Left ventricle myocardium inferior (tissue), 1 donor: ENCODE data around the gene NRIP1. TPM values are rescaled to one million over a fixed set of nuclear protein-coding genes. Genes with fewer than 3 reads are reported as not detected.

Experiments
- DNase-seq: peaks from one replicate; pipeline ENCODE4 v3.0.0-alpha.2; 2020
- H3K27ac ChIP-seq: fragments of 200-600 bp; replicated peaks from 2 replicates; pipeline ENCODE4 v1.8.0; 2021
- H3K27me3 ChIP-seq: fragments of 200-600 bp; 2 replicates; pipeline ENCODE4 v1.8.0; 2021; ENCODE audit warnings: low read depth
- H3K36me3 ChIP-seq: fragments of 200-600 bp; 2 replicates; pipeline ENCODE4 v1.8.0; 2021
- H3K4me1 ChIP-seq: fragments of 200-600 bp; 2 replicates; pipeline ENCODE4 v1.8.0; 2021
- H3K4me3 ChIP-seq: fragments of 200-600 bp; 2 replicates; pipeline ENCODE4 v1.8.0; 2021; ENCODE audit warnings: mild to moderate bottlenecking, moderate library complexity
- H3K9me3 ChIP-seq: fragments of 200-600 bp; replicated peaks from 2 replicates; pipeline ENCODE4 v1.8.0; 2021
- intact Hi-C: fragments of 100-400 bp; cut with micrococcal nuclease; formaldehyde crosslinking; loops from one replicate; pipeline ENCODE4 v1.11.0; 2022
- total RNA-seq: library from RNA; stranded (reverse); fragmentation: NEBNext Ultra II Directional; extraction: Animal tissue kit (Norgen Biotek cat#: 25700); gene quantifications from one replicate; pipeline ENCODE4 v1.2.1, GENCODE V29; 2021
- TF ChIP-seq, protein P1 (sequence below): fragments of 200-600 bp; IDR thresholded peaks from 2 replicates; pipeline ENCODE4 v1.8.0; 2021; ENCODE audit warnings: antibody characterized with exemption, mild to moderate bottlenecking, borderline replicate concordance
- donor health status: DM: no; HTN: yes; CAD: no; lungs with severe emphysema.

NRIP1 gene
- total RNA-seq, 1 donor from 2014 or later = 16.8 TPM

DNA sequence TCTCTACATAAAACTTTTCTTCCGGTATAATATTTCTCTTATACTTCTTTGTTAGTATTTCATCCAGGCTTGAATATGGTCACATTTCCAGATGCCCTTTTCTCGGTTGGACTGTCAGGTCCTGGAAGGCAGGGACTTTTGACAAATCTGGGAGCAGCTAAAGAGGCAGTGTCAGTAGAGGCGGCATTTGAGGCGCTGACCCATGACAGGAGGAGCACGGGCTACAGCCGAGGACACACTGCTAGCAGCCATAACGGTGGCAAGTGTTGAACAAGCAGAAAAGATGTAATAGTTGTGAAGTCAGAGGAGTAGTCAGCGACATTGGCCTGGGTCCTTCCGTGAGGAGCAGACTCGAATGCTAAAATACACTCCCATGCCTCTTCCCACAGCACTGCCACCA is 14.5 kb upstream of the NRIP1 start:
- H3K36me3 ChIP-seq = no peaks in the 10 kb centered on the region
- intact Hi-C loops = no loop called here
- DNase-seq = no peak

GRCh38 chr21:15078180-15078579 is 13.4 kb upstream of the NRIP1 start:
- H3K4me3 ChIP-seq = no peak overlapping the region
- no peaks in the 10 kb centered on the region for H3K9me3 ChIP-seq
- TF ChIP-seq, protein P1, sequence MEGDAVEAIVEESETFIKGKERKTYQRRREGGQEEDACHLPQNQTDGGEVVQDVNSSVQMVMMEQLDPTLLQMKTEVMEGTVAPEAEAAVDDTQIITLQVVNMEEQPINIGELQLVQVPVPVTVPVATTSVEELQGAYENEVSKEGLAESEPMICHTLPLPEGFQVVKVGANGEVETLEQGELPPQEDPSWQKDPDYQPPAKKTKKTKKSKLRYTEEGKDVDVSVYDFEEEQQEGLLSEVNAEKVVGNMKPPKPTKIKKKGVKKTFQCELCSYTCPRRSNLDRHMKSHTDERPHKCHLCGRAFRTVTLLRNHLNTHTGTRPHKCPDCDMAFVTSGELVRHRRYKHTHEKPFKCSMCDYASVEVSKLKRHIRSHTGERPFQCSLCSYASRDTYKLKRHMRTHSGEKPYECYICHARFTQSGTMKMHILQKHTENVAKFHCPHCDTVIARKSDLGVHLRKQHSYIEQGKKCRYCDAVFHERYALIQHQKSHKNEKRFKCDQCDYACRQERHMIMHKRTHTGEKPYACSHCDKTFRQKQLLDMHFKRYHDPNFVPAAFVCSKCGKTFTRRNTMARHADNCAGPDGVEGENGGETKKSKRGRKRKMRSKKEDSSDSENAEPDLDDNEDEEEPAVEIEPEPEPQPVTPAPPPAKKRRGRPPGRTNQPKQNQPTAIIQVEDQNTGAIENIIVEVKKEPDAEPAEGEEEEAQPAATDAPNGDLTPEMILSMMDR = no peak
- no peaks in the 10 kb centered on the region for H3K27me3 ChIP-seq
- H3K27ac ChIP-seq = no peak overlapping the region
- DNase-seq = no peak
- no peaks in the 10 kb centered on the region for H3K4me1 ChIP-seq
- intact Hi-C loops = no loop called here
- H3K36me3 ChIP-seq = no peaks in the 10 kb centered on the region

More for the DNA sequence above, 14.5 kb upstream of the NRIP1 start:
- no peaks in the 10 kb centered on the region for H3K27me3 ChIP-seq
- no peak overlapping the region for H3K27ac ChIP-seq
- no peaks in the 10 kb centered on the region for H3K4me1 ChIP-seq
- no peak overlapping the region for H3K4me3 ChIP-seq
- TF ChIP-seq, protein P1 = no peak
- no peaks in the 10 kb centered on the region for H3K9me3 ChIP-seq

DNA sequence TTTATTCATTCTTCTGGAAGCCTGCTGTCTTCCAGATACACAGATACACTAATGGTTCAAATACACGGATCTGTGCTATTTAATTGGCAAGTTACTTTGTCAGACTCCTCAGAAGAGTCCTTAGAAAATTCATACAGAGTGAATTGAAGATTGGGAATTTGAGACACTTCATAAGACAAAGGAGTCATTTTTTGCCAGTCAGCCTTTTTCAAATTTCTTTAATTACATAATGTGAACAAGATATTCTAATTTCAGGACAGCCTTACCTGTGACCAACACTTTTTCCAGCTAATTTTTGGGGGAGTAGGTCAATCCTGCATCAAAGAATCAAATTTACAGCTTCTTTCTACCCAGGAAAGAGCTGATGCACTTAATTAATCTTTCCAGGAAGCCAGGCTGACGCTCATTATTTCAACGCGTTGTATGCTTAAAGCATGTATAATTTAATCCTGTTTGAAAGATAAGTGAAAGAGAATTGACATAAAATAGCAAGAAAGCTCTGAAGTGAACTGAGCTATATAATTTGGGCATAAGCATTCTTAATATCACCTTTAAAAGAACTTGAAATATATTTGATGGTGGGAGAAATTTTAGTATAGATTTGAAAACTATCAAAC is 12.8 kb upstream of the NRIP1 start:
- no peak for DNase-seq
- TF ChIP-seq, protein P1 = no peak
- Histone ChIP-seq H3K4me1 (no peaks in the 10 kb centered on the region), H3K4me3 (no peak overlapping the region), H3K36me3 (no peaks in the 10 kb centered on the region), H3K27ac (no peak overlapping the region), H3K9me3 (no peaks in the 10 kb centered on the region), H3K27me3 (no peaks in the 10 kb centered on the region)
- intact Hi-C loops = no loop called here

DNA sequence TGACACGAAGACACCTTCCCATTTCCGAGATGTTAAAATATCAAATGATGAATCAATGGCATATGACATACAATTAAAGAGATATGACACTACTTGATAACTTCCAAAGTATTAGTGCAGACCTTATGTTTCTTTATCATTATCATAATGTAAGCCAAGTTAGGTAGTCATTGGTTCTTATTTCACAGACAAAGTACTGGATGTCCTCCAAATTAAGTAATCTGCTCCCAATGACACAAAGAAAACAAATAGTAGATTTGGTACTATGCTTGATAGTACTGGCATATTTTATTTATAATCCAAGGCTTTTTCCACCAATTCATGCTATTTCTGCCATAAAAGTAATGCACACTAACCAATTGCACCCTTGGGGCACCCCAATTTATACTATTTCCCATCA is 11.9 kb upstream of the NRIP1 start:
- Histone ChIP-seq H3K27ac (no peak overlapping the region), H3K27me3 (no peaks in the 10 kb centered on the region), H3K36me3 (no peaks in the 10 kb centered on the region), H3K9me3 (no peaks in the 10 kb centered on the region), H3K4me3 (no peak overlapping the region), H3K4me1 (no peaks in the 10 kb centered on the region)
- DNase-seq = no peak
- TF ChIP-seq, protein P1 = no peak
- intact Hi-C loops = no loop called here

- H3K4me1 ChIP-seq = peaks cover 6% of the 10 kb centered on the region
- intact Hi-C loops = no loop called here
- no peak for DNase-seq
- TF ChIP-seq, protein P1 = no peak
- no peaks in the 10 kb centered on the region for H3K36me3 ChIP-seq
- no peaks in the 10 kb centered on the region for H3K27me3 ChIP-seq
- H3K27ac ChIP-seq = no peak overlapping the region
- H3K4me3 ChIP-seq = no peak overlapping the region
- no peaks in the 10 kb centered on the region for H3K9me3 ChIP-seq
Measured at GRCh38 chr21:15071009-15071408, 6.2 kb upstream of the NRIP1 start.
